Measurements from ENCODE around the gene LNX1.
"Not testable (repeated sequence)": the region's sequence is repeated elsewhere in the genome, so short reads cannot be mapped to it uniquely, and the experiment has no call there.

The LNX1 gene

DNA sequence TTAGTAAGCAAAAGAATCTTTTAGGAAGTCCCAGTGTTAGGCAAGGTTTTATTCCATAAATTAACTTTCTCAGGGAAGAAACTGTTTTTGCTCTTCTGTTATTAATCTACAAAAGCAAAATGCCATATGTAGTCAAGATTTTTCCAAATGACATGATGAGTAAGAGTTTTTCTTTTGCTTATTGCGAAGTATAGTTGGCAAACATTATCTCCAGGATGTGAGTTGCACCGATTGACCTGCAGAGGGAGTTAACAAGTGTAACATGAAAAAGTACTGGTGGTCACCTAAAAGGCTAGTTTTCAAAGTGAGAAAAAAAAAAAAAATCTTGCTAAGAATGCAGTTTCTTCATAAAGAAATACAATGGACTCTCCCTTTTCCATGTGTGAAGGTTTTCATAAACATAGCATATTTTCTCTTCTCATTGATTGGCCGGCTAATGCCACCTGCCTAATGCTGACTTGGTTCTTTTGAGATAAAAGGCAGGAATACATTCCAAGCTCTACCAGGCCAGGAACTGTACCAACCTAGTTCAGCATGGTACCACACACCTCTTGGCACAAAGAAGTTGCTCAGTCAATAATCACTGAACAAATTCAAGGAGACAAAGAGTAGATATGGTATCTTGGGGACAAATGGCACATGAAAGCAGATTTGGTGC is 100.2 kb downstream of the LNX1 start:
- no peak for DNase-seq

DNA sequence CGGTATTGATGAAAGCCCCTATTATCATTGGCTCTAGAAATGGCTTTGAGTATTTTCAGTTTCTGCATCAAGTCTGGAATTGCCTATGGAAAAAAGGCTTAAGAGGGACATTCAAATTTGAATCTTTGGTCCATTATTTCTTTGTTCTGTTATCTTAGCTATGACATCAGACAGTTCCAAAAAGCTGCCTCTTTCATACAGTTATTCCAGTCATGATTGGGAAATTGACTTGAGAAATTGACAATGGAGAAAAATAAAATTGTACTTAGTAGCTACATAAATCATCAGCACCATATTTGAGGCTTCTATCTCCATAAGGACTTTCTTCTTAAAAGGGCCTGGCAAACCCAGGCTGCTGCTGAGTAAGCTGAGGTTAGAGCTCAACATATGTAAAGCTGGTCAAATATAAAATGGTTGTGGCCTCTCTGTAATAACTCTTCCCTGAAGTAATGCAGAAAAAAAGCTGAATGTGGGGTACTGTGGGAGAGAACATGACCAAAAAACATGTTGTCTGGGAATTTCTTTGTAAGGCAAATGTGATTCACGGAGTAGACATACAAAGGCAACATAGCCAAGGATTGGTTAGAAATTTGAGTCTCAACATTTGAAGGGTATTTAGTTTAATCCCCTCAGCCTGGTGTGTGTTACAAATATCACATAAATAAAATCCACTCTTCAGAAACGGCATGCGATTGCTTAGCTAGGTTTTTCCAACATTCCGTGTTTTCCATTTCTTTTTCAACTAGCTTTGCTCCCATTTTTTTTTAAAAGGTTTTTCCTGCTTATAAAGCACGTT is 100.9 kb downstream of the LNX1 start:
- no peak for DNase-seq

DNA sequence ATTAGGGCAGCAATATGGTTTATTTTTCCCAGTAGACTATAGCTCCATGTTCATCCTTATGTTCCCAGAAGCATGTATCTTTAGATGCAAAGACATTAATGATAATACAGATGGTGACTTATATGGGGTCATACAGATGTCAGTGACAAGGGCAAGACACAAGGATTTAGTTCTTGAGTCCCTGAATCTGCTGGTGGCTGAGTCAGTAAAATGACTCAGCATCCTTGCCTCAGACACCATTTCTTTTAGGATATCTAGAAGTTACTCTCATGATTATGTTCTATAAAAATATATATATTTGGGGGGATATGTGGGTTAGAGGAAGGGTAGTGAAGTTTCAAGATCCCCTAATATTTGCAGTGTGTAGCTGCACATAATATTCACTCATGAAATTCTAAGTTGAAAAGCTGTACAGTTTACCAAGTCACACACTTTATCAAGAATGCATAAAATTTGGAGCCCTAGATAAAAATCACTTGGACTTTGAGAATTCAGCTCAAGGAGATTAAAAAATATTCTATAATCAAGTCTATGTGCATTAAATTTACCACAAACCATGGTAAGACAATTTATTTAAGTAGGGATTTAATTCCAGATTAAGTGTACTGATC is 101.9 kb downstream of the LNX1 start:
- no peak for DNase-seq

DNA sequence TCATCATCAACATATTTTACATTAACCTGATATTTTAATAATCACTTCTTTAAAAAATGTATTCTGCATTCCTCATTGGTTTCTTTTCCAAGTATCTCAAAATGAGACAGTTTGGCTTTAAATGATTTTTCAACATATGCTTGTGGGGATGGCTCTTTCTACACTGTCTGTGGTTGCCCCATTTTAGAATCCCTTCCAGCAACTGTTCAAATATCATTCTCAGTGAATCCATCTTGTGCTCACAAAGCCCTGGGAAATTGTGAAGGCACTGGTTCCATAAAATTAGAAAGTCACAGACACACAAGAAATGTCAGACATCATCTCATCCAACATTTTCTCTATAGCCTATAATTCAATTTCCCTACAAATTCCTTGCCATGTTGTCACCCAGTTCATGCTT is 103.5 kb downstream of the LNX1 start:
- no peak for DNase-seq

DNA sequence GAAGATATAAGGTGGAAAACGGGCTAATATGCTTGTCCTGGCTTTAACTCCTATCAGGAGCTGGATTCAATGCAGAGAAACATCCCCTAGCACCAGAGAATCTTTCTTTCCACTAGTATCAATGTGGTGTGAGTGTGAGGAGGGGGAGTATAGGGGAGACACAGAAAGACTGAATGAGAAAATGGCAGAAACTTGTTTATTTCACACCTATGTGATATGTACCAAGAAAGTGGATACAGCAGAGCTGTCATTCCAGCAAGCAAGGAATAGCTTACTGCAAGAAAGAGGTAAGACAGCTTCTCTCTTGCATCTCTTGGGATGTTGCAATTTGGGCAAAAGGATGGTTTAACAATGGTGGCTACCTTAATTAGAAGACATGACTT is 105.6 kb downstream of the LNX1 start:
- no peak for DNase-seq

DNA sequence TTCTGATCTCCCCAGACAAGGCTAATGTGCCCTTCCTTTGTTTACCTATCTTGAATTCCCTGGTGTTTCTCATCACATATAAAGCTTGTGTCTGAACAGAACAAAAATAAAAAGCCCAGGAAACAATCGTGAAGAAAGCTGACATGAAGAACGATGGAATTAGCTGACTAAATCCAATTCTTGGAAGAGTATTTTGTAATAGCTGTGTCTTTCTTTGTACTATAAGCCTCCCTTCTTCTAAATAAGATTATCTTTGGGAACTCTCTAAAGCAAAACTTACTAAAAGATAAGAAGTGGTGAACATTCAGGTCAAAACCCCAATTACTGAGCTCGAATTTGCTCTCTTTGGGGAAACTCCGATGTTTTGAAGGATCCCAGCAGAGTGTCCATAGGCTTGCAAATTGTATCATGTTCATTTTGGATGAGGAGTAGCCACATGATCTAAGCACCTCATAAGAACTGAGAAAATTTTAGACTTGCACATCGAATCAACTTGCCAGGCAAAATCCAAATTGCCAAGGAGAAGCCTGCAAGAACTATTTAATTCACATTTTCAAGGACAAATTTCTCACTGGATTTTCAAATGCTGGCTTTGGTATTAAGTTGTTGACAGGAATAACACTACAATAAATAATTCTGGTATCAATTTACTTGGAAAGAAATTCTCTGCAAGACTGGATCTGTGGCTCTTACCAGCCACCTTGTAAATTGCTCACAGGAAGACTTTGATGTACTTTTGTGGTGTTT is 106.2 kb downstream of the LNX1 start:
- no peak for DNase-seq

DNA sequence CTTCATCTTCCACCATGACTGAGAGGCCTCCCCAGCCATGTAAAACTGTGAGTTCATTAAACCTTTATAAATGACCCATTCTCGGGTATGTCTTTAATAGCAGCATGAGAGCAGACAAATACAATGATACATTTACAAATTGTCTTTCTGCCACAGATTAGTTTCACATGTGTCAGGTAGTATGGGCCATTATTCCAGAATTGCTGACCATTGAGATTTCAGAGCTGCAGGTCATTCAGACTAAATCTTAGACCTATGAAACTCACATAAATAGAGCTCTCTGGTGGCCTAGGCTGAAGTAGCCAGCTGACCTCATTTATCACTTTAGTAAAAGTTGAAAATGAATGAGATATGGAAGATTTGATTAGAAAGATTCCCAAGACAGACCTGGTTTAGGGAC is 108.0 kb downstream of the LNX1 start:
- DNase-seq = no peak

DNA sequence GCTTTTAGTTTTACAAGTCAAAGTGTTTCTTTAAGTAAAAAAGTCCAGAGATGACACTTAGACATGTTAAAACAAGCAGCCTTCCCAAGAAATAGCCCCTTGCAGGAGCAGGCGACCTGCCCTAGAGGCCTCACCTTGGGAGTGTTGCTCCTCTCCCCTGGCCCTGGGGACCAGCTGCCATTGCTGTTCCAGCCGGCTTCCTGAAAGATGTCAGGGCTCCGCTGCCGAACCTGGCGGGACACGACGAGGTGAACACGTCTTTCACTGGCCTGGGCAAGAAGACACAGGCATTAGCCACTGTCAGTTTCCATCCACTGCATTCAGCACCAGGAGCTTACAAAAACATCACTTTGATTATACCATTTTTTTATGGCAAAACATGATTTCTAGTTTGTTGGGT is 109.7 kb downstream of the LNX1 start:
- no peak for DNase-seq

DNA sequence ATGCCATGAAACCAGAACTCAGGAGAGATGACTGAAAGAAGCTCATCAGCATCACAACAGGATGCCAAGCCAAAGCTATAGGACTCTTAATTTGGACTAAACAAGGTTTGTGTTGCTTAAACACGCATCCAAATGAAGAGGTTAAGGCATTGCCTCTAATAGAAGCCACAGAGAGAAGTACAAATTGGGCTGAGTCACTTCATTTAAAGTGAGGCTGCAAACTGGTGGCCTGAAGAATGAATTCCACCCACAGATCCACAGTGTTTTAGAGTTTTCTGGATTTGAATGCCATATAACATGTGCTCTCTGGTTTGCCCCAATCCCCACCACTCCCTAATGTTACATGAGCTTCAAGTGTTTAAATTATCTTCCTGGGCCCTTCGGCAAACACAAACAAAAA is 110.4 kb downstream of the LNX1 start:
- no peak for DNase-seq

DNA sequence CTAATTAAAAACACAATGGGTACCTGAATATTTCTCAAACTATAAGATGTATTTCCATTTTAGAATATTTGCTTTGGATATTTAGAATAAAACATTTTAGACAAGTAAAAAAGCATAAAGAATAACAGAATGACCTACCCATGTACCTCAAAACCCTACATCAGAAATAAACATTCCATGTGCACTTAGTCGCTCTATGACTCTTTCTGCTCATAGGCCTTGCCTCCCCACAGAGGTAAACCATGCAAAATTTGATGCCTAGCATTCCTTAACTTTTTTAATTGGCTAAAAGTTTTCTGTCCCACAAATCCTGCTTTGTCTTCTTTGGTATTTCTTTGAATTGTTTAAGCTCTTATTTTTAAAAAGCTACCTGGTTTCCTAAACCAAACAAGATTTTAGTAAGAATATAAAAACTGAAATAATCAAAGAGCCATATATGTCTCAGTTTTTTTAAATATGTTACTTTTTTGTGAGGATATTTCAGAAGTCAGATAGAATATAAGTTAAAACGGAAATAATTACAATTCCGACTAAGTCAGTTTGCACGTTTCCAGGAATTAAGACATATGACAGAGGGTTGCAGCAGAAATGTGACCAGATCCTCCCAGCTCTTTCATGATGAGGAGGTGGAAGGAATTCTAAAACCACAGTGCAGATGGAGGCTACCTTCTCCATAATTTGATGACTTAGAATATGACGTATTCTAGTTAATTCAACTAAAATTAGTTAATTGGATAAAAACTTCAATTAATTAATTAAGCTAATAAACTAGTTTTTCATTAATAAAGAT is 111.4 kb downstream of the LNX1 start:
- no peak for DNase-seq

DNA sequence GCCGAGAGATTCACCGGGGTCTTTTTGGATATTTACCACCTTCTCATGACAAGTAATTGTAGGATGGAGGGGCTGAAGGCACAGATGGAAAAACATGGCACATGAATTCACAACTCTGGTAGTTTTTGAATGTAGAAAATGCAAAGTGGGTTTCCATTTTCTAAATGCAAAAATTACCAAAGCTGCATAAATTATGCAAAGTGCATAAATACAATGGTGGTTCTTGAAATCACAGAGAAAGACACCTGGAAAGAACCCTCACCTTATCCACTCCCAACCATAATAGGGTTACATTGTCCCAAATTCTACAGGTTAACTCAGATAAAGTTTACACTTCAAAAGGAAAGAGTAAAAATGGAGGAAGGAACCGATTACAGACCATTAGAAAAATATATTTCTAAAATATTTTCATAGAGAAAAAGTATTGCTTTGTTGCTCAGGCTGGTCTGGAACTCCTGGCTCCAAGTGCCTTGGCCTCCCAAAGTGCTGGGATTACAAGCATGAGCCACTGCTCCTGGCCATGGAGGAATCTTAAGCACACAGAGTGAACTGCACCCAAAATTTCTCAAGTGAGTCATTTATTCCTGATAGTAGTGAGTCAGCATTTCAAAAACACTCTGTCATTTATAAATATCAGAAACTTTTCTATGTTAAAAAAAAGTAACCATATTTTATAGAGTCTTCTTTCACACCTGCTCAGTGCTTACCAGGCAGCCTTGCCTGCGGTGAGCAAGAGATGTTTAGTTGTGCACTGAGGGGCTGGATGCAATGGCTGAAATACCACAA is 112.4 kb downstream of the LNX1 start:
- no peak for DNase-seq

DNA sequence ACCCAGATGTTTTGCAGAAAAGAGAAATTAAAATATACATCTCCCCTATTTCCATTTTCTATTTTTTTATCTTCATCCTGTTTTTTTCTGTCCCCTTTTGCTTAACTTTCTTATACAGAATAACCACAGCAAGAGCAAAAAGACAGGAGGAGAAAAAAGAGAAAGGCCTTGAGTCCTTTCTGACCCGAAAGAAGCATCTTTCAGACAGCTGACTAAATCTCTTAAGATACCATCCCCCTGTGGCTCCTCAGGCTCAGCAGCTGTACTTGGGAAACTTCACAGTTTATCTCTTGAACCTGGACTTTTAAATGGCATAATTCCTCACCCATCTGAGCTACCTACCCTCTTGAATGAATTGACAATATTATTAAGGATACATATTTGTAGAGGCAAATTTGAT is 113.7 kb downstream of the LNX1 start:
- no peak for DNase-seq

DNA sequence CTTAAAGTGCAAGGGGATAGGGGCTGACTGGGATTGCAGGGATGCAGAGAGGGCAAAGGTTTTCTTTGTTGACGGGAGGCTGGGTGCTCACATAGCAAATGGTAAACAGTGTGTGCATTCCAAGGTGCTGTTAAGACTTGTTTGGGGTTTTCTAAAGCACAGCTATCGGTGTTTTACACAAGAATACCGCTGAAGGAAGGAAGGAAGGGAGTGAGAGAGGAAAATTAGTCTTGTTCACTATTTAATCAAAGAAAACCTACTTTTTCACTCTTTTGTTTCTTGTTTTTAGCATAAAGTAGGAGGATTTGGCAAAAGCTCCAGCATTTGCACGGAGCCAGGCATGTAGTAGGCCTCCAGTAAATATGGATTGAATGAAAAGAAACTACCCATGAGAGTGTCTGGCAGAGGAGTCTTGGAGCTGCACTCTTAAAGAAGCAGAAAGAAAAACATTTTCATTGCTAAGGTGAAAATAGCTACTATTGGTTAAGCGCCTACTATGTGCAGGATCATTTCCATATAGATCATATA is 114.2 kb downstream of the LNX1 start:
- no peak for DNase-seq

DNA sequence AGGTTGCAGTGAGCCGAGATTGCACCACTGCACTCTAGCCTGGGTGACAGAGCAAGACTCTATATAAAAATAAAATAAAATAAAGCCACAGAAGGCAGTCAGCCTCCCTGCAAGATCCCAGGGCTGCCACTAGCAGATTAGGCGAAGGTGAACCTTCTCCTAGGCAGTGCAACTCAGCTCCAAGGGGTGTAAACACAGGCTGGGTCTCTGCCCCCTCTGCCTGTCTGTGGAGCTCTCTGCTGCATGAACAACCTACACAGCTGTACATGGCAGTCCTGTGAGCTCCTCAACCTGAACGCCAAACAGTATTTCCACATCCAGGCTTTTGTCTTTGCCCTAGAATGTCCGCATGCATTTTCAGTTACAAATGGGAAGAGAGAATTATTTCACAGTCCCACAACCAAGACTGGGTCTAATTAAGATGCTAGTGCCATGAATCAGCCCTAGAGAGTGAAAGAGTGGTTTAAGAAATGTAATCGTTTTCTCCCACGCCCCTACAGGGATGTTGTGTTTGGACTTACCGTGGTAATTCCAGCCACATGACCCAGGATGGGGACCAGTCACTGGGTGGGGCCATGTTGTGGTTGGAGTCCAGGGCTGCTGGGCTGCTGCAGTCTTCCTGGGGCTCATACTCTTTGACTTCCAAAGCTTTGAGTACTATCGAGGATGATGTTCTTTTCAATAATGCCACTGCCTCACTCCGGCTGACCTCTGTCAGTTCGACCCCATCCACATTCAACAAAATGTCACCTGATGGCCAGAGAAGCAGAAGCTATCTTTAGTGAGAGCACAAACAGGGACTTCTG is 114.9 kb downstream of the LNX1 start:
- DNase-seq = no peak

DNA sequence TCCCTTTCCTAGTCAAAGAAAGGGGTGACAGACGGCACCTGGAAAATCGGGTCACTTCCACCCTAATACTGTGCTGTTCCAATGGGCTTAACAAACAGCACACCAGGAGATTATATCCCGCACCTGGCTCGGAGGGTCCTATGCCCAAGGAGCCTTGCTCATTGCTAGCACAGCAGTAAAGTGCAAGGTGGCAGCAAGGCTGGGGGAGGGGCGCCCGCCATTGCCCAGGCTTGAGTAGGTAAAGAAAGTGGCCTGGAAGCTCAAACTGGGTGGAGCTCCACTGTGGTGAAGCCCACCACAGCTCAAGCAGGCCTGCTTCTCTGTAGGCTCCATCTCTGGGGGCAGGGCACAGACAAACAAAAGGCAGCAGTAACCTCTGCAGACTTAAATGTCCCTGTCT is 124.7 kb downstream of the LNX1 start:
- DNase-seq = not testable (repeated sequence)

DNA sequence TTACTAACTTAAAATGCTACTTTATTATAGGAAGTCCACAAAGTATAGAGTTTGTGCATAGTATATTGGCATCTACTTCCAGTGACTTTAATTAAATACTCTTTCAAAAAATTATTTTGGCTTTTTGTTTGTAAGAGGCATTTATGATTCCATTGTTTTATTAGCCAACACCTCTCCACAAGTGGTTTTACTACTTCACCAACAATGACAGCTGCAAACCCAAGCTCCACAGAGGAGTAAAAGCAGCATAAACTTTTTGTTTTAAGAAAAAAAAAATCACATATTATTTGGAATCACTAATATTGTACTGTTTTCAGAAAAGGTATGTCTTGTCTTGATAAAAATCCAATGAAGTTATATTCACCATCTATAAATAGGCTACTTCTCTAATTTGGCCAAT is 125.4 kb downstream of the LNX1 start:
- DNase-seq = no peak

DNA sequence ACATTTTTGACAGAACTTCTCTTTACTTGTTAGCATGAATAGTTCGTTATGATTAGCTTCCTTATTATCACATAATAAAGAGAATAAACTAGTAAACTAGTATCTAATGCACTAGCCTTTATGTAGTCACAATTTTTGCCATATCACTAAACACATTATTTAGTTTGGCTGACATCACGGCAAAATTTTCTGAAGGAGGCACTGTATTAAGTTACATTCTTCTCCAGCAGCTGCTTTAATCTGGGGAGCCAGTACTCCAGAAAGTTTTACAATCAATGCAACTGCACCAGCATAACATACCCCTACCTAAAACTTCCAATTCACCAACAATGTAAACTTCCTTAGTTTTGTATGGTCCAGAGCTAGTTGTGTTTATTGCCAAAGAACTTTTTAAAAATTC is 126.0 kb downstream of the LNX1 start:
- no peak for DNase-seq

DNA sequence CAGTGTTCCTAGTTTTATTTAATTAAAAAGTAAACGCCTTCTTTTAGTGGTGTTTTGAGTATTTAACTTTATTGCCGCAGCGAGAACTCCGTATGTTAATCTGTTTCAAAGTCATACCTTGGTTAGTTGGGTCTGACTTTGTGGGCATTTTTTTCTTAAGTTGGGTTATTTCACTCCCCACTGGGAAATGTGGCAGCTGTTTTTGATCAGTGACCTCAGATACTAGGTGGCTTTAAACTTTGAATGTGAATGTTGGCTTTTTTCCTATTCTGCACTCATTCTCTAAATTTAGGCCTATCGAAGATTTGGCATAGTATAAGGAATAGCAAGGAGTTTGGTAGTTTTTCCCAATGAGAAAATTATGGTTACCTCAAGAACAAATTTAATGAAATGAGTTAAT is 127.9 kb downstream of the LNX1 start:
- no peak for DNase-seq

DNA sequence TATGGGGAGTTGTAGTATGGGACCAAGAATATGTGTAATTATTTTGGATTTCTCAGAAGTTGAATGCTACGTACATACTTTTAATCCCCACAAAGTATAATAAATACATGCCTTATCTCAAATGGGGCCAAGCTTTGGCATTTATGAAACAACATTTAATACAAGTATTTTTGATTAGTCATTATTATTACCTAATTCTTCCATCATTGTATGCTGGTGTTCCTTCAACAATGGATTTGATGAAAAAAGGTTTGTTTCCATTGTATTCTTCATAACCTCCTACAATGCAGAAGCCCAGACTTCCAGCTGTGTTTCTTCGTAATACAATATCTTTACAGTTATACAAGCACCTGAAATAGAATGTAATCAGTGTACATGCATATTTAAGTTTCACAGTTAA is 130.0 kb downstream of the LNX1 start:
- DNase-seq = no peak

DNA sequence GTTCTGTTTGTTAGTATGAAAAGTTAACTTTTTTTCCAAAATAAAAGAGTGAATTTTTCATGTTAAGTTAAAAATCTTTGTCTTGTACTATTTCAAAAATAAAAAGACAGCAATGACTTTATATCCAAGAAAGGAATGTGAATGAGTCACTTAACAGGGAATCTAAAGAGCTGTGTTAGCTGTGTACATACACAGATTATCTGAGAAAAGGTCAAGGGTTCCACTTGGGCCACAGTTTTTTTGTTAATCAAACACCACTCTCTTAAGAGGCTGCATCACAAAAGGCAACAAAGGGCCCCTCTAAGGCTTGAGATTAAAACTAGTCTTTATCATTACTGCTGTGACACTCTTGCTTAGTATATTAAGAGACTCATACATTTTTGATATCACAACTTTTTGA is 131.7 kb downstream of the LNX1 start:
- no peak for DNase-seq

DNA sequence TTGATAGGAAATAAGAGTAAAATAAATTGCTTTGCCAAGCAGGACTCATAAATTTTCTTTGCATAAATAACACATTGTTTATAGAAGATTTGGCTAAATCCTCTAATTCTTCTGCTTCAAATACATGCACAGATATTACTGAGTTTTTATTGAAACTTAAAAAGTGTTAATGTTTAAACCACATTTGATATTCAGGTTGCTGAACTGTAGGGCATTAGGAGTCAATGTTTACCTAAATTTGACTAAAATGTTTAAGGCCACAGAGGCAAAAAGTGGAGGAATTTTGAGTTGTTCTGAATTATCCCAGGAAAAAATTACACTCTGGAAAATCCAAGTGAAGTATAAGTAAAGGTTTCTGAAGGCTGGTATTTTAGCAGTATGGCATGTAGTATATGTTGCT is 135.1 kb downstream of the LNX1 start:
- no peak for DNase-seq

All from NCI-H1436 treated with DMSO at 0.1 percent for 48 hours (cell line).